K562 treated with DMSO at 1 percent for 48 hours (cell line): ENCODE data around the gene PRPF39. TPM values are rescaled to one million over a fixed set of nuclear protein-coding genes. Genes with fewer than 3 reads are reported as not detected.

Source experiments
- total RNA-seq: library from RNA; unstranded; fragments of 300-600 nt; gene quantifications from 2 replicates; pipeline ENCODE4 v1.2.3, GENCODE V29; 2022; ENCODE audit warnings: low replicate concordance; ENCODE audit errors: extremely low read depth

Gene PRPF39
- total RNA-seq = not detected in 2 replicates

GRCh38 chr14:45083976-45084722, at the start of gene PRPF39:
Gene PRPF39, plus strand, starts transcription at chr14:45084116. Its CDS starts 11,124 bp downstream, at chr14:45095240.

GRCh38 chr14:45134051-45134958, 50.4 kb downstream of the PRPF39 start, which contains the start of gene FKBP3:
Gene FKBP3, minus strand, starts transcription at chr14:45134481. Its CDS starts 25 bp downstream, at chr14:45134456.

GRCh38 chr14:45135659-45136395, 51.9 kb downstream of the PRPF39 start, which contains the start of gene FANCM:
Gene FANCM, plus strand, starts transcription at chr14:45135930. Its CDS starts 102 bp downstream, at chr14:45136032.

Other genes starting within 250 kb of the PRPF39 start
- gene KLHL28, start 122.2 kb upstream of the PRPF39 start, total RNA-seq = not detected in 2 replicates
- gene TOGARAM1, start 121.9 kb upstream of the PRPF39 start, total RNA-seq = not detected in 2 replicates
- gene FKBP3, start 50.4 kb downstream of the PRPF39 start, total RNA-seq = not detected in 2 replicates
- gene FANCM, start 51.8 kb downstream of the PRPF39 start, total RNA-seq = not detected in 2 replicates
- not detected in 2 replicates for gene MIS18BP1, start 169.1 kb downstream of the PRPF39 start, total RNA-seq